HCT116 (cell line): ENCODE measurements around the gene TUSC1.

Source experiments
- CBX3 ChIP-seq: IDR thresholded peaks from 2 replicates; pipeline ENCODE4 v1.6.1; 2012; ENCODE audit warnings: low read depth
- POLR2AphosphoS5 ChIP-seq: IDR thresholded peaks from 2 replicates; pipeline ENCODE4 v1.6.1; 2011; ENCODE audit warnings: mild to moderate bottlenecking, low read depth, low read length, moderate library complexity
- TCF7L2 ChIP-seq: IDR thresholded peaks from 2 replicates; pipeline ENCODE4 v1.7.0; 2011; ENCODE audit warnings: borderline replicate concordance, inconsistent platforms; ENCODE audit not compliant: insufficient read depth, insufficient read length; ENCODE audit errors: extremely low read depth
- TF ChIP-seq, protein P1 (sequence below), 3 experiments: fragments of 200-600 bp in 1 of 3; sonication (generic) in 1 of 3; IDR thresholded peaks in 2 of 3; conservative IDR thresholded peaks in 1 of 3; 2 replicates each; pipeline ENCODE4 v1.5.1; 2012 to 2017; ENCODE audit warnings: low read depth in 2 of 3, low read length in 2 of 3, antibody characterized with exemption in 1 of 3, borderline replicate concordance in 1 of 3, control low read depth in 1 of 3, mild to moderate bottlenecking in 1 of 3, mixed read lengths in 1 of 3, mixed run types in 1 of 3, moderate library complexity in 1 of 3; ENCODE audit not compliant: insufficient read depth in 1 of 3
- TF ChIP-seq, protein P2 (sequence below): IDR thresholded peaks from 2 replicates; pipeline ENCODE4 v1.6.1; 2012; ENCODE audit warnings: low read depth
- TF ChIP-seq, protein P3 (sequence below): IDR thresholded peaks from 2 replicates; pipeline ENCODE4 v1.6.1; 2011; ENCODE audit warnings: mild to moderate bottlenecking, low read length, moderate library complexity; ENCODE audit not compliant: insufficient replicate concordance; ENCODE audit errors: extremely low read depth

- TF ChIP-seq, protein P1, sequence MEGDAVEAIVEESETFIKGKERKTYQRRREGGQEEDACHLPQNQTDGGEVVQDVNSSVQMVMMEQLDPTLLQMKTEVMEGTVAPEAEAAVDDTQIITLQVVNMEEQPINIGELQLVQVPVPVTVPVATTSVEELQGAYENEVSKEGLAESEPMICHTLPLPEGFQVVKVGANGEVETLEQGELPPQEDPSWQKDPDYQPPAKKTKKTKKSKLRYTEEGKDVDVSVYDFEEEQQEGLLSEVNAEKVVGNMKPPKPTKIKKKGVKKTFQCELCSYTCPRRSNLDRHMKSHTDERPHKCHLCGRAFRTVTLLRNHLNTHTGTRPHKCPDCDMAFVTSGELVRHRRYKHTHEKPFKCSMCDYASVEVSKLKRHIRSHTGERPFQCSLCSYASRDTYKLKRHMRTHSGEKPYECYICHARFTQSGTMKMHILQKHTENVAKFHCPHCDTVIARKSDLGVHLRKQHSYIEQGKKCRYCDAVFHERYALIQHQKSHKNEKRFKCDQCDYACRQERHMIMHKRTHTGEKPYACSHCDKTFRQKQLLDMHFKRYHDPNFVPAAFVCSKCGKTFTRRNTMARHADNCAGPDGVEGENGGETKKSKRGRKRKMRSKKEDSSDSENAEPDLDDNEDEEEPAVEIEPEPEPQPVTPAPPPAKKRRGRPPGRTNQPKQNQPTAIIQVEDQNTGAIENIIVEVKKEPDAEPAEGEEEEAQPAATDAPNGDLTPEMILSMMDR (IDR thresholded peaks at IDR 0.05 in 2 of 3, conservative IDR thresholded peaks at IDR 0.05 in 1 of 3; ENCODE audit: borderline replicate concordance in 1 of 3, insufficient read depth in 1 of 3, low read depth in 2 of 3, low read length in 2 of 3), result no peak
- TF ChIP-seq, protein P2, sequence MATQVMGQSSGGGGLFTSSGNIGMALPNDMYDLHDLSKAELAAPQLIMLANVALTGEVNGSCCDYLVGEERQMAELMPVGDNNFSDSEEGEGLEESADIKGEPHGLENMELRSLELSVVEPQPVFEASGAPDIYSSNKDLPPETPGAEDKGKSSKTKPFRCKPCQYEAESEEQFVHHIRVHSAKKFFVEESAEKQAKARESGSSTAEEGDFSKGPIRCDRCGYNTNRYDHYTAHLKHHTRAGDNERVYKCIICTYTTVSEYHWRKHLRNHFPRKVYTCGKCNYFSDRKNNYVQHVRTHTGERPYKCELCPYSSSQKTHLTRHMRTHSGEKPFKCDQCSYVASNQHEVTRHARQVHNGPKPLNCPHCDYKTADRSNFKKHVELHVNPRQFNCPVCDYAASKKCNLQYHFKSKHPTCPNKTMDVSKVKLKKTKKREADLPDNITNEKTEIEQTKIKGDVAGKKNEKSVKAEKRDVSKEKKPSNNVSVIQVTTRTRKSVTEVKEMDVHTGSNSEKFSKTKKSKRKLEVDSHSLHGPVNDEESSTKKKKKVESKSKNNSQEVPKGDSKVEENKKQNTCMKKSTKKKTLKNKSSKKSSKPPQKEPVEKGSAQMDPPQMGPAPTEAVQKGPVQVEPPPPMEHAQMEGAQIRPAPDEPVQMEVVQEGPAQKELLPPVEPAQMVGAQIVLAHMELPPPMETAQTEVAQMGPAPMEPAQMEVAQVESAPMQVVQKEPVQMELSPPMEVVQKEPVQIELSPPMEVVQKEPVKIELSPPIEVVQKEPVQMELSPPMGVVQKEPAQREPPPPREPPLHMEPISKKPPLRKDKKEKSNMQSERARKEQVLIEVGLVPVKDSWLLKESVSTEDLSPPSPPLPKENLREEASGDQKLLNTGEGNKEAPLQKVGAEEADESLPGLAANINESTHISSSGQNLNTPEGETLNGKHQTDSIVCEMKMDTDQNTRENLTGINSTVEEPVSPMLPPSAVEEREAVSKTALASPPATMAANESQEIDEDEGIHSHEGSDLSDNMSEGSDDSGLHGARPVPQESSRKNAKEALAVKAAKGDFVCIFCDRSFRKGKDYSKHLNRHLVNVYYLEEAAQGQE, result no peak
- TF ChIP-seq, protein P3, sequence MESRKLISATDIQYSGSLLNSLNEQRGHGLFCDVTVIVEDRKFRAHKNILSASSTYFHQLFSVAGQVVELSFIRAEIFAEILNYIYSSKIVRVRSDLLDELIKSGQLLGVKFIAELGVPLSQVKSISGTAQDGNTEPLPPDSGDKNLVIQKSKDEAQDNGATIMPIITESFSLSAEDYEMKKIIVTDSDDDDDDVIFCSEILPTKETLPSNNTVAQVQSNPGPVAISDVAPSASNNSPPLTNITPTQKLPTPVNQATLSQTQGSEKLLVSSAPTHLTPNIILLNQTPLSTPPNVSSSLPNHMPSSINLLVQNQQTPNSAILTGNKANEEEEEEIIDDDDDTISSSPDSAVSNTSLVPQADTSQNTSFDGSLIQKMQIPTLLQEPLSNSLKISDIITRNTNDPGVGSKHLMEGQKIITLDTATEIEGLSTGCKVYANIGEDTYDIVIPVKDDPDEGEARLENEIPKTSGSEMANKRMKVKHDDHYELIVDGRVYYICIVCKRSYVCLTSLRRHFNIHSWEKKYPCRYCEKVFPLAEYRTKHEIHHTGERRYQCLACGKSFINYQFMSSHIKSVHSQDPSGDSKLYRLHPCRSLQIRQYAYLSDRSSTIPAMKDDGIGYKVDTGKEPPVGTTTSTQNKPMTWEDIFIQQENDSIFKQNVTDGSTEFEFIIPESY, result no peak
- TF ChIP-seq POLR2AphosphoS5 (no peak), TCF7L2 (no peak), CBX3 (no peak)
These were observed 26.6 kb upstream of the TUSC1 start for GRCh38 chr9:25704800-25705199.
